Right renal cortex interstitium (tissue), 3 donors: Measurements from ENCODE around the gene ABHD6. TPM values are rescaled to one million over a fixed set of nuclear protein-coding genes. Genes with fewer than 3 reads are reported as not detected.

Experiments used
- DNase-seq, 3 donors: peaks; one replicate each; pipeline ENCODE4 v3.0.0-alpha.2; 2013; ENCODE audit warnings: low read depth in 3 of 3, low spot score in 2 of 3
- polyA plus RNA-seq, 3 donors: library from polyadenylated mRNA; unstranded; fragments of 120-200 nt; gene quantifications; one replicate each; pipeline ENCODE4 v1.2.1, GENCODE V29; 2013; ENCODE audit not compliant: insufficient read length in 3 of 3

The ABHD6 gene
- polyA plus RNA-seq, 3 donors = 10.2 to 12.2 (median 10.9) TPM

GRCh38 chr3:58307639-58308215 lies 70.1 kb downstream of the ABHD6 start:
- no peak for DNase-seq

- DNase-seq = no peak
Measured at GRCh38 chr3:58308728-58309127, 71.1 kb downstream of the ABHD6 start.

DNA sequence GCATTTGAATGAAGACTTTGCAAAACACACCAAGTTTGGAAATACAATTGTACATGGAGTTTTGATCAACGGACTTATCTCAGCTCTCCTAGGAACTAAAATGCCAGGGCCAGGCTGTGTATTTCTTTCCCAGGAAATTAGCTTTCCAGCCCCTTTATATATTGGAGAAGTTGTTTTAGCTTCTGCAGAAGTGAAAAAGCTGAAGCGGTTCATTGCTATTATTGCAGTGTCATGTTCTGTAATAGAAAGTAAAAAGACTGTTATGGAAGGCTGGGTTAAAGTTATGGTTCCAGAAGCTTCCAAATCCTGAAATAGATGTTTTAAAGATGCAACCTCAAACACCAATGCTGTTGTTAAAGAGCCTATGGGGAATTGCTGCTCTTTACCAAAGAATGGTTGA lies 80.2 kb downstream of the ABHD6 start:
- DNase-seq = no peak

- no peak for DNase-seq
Measured at GRCh38 chr3:58321791-58322190, 84.2 kb downstream of the ABHD6 start.

GRCh38 chr3:58322793-58323192 lies 85.2 kb downstream of the ABHD6 start:
- DNase-seq = no peak

DNA sequence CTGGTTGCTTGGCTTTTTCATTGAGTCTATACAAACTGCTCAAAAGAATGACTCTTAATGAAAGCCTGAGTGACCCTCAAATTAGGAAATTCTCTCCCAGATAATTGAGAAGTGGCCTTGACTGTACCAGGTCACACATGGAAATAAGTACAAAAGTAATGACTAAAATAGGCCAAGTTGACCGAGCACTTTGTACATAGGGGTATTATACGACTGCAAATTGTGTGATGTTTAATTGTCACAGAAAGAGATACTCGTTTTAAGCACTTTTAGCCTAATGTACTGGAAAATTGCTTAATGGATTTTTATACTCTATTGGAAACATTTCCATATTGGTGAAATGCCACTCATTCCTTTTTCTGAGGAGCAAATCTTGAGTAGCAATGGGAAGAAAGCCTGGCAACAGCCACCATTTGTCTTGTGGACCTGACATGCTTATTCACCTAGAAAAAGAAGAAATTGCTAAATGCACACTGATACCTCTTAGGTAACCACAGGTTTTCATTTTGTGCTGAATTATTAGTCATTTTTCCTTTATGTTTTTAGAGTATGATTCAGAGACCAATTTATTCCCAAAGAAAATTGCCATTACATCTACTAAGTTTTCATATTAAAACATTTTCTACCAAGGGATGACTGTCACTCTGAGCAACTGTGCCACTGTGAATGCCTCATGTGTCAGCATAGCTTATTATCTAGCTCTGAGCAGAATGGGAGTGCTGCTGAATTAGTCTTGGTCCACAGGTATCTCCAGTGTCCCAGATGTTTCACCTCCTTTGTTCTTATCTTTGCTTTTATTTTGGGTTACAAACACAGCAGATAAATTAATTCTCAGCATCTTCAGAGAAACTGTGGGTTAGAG lies 86.2 kb downstream of the ABHD6 start:
- no peak for DNase-seq

DNA sequence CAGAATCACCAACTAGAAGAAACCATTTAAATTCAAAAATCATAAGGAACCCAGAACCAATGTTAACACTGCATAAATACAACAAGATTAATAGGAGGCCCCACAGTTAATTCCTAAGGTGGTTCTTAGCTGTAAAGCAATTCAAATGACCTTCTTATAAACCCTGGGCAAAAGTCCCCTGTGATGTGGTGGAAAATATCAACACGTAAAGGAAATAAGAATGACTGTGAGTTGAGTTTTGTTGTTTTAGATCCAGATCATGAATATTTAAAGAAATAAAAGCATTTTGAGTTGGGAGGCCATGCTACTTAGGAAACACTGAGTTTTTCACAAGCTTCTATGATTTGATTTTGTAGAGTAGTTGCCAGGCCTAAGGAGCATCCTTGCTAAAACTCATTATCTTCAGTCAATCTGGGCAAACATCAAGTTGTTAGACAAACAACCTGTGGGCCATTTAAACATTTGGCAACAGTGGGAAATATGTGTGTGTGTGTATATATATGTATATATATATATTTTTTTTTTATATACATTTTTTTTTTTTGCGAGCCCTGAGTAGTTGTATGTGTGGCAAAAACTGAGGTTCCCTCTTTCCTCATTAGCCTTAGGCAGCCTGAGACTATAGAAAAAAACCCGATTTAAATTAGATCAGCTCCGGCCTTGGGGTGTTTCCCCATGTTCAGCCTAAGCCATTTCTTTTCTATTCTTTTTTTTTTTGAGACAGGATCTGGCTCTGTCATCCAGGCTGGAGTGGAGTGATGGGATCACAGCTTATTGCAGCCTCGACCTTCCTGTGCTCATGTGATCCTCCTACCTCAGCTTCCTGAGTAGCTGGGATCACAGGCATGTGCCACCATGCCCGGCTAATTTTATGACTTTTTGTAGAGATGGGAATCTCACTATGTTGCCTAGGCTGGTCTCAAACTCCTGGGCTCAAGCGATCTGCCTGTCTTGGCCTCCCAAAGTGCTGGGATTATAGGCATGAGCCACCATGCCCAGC lies 87.1 kb downstream of the ABHD6 start:
- DNase-seq = no peak

DNA sequence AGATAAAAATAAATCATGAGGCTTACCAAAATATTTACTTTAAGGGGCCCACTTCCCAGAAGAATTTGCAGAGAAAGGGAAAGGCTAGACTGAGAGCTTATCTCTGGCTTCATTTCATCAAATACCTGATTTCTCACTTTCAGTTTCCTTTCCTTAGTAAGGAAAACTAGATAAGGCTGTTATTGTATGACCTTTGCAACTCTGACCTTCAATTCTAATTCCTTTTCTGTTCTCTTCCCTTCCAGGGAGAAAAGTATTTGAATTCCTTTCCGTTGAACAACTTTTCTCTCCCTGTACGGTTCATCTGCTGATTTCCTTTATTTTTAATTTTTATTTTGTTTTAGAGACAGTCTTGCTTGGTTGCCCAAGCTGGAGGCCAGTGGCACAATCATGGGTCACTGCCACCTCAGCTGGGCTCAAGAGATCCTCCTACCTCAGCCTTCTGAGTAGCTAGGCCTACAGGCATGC lies 88.0 kb downstream of the ABHD6 start:
- no peak for DNase-seq

DNA sequence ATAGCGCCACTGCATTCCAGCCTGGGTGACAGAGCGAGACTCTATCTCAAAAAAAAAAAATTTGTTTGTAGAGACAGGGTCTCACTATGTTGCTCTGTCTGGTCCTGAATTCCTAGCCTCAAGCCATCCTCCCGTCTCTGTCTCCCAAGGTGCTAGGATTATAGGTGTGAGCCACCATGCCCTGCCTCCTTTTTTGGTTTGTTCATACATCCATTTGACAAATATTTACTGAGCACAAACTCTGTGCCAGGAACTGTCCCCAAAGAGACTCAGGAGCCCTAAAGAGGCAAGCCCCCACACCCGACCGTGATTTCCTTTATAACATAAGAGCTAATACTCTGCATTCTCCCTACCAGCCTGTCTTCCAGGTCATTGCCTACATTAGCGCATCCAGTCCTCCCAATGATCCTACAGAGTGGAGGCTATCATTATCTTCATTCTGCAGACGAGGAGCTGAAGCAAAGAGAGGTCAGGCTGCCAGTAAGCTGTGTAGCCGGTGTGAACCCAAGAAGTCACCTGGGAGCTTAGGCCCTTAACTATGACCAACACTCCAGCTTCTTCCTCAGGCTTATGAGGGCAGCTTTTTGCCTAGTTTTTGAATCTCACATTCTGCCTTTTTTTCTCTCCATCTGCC lies 88.8 kb downstream of the ABHD6 start:
- no peak for DNase-seq

DNA sequence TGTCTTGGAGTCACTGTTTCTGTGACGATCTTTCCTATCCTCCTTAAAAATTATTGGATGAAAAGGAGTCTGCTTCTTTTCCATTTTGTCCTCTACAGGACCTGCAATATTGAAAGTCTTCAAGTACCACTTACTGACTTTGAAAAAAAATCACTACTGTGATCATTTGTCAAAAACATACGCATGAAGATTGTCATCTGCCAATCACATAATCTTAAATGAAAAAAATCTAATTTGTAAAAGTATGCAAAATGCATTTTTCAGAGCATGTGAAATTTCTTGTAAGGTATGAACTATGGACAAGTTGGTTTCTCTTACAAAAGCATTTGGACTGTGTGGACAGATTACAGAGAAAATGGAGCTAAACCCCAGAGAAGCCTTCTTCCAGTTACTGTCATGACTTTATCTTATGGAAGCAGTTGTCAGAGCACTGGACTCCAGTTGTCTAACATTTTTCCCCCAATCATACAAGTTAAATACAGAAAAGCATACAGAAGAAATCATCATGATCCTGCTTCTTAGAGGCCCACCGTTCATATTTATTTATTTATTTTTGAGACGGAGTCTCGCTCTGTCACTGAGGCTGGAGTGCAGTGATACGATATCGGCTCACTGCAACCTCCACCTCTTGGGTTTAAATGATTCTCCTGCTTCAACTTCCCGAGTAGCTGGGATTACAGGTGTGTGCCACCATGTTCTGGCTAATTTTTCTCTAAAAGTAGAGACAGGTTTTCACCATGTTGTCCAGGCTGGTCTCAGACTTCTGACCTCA lies 91.7 kb downstream of the ABHD6 start:
- DNase-seq = no peak

DNA sequence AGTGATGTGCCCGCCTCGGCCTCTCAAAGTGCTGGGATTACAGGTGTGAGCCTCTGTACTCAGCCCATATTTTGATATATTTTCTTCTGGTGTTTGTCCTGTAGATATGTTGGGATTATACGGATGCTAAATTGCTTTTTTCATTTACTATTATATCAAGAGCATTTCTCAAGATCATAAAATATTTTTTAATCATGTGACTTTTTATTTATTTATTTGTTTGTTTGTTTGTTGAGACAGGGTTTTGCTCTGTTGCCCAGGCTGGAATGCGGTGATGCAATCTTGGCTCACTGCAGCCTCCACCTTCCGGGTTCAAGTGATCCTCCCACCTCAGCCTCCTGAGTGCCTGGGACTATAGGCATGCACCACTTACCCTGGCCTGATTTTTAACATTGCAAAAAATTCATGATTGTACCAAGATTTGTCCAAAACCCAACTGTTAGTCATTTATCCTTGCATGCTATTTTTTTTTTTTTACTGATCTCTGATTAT lies 92.4 kb downstream of the ABHD6 start:
- no peak for DNase-seq

DNA sequence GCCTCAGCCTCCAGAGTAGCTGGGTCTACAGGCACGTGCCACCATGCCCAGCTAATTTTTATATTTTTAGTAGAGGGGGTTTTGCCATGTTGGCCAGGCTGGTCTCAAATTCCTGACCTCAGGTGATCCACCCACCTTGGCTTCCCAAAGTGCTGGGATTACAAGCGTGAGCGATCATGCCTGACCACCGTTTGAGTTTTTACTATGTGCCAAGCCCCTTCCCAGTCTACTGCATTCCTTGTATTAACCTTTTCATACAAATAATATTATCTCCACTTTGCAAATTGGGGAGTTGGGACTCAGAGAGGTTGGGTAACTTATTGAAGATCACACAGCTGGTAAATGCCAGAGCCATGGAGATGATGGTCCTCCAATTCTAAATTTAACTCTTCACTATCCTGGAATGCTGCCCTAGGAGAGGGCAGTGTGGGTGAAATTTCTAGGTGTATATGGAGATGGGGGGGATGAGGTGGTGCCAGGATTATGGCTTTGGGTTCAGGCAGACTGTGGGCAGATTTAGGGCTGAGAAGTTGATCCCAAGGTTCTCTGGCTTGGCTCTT lies 94.1 kb downstream of the ABHD6 start:
- DNase-seq = no peak

GRCh38 chr3:58332575-58333188 lies 95.1 kb downstream of the ABHD6 start, which contains the start of gene PXK:
Gene PXK (plus strand): TSS chr3:58332892. CDS start chr3:58332989, 97 bp downstream.
- DNase-seq = peak in 2 of 3 donors; percentile 48 to 62

DNA sequence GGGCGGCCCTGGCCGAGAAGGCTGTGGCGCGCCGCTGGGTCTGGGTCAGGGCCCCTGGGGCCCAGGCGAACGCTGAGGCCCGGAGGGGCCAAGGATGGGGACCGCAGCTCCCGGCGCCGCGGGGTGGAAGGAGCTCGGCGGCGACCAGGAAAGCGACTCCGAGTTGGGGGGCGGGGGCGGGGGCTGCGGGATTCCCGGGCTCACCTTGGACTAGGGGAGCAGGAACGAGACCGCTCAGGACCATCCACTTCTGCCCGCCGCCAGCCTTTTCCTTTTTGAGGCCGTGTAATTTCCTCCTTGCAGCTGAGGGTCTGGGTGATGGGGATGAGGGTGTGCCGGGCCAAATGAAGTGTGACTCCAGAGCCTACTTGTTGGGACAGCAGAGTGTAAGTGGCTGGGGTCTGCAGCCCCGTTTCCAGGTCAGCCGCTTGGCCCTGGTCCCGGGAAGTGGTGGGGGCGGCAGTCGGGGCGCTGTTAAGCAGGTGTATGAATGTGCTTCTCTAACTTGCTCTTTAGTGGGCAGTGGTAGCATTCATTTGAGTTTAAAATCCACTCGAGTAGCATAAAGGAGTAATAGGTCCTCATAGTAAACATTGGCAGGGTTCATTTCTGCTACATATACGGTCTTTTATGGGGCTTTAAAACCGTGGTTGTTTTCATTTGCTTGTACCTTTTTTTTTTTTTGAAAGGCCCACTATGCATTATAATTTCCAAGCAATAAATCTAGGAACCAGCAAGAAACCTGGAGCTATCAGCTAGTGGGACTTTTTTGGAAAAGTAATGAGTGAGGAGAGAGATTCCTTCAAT lies 95.8 kb downstream of the ABHD6 start:
- peak in 2 of 3 donors; percentile 20 to 27 for DNase-seq

DNA sequence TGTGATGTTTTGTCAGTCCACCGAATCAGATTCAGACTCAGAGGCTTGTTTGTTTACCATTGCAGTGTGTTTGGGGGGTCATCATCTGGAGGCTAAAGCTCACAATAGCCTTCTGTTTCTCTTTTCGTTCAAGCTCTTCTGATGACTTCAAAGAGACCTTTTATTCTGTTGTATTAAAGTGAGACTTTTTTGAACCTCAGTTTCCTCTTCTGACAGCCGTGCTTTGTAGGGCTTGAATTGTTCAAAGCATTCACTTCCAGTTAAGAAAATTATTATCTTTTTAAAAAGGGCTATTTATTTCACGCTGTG lies 96.4 kb downstream of the ABHD6 start:
- DNase-seq = no peak

- DNase-seq = no peak
Measured at GRCh38 chr3:58334506-58334884, 96.9 kb downstream of the ABHD6 start.

GRCh38 chr3:58335652-58335947 lies 98.0 kb downstream of the ABHD6 start:
- no peak for DNase-seq

GRCh38 chr3:58336135-58336882 lies 98.7 kb downstream of the ABHD6 start:
- DNase-seq = no peak
